ENCODE data around the gene NEURL1.
"Not testable (repeated sequence)": the region's sequence is repeated elsewhere in the genome, so short reads cannot be mapped to it uniquely, and the experiment has no call there.

Gene NEURL1

DNA sequence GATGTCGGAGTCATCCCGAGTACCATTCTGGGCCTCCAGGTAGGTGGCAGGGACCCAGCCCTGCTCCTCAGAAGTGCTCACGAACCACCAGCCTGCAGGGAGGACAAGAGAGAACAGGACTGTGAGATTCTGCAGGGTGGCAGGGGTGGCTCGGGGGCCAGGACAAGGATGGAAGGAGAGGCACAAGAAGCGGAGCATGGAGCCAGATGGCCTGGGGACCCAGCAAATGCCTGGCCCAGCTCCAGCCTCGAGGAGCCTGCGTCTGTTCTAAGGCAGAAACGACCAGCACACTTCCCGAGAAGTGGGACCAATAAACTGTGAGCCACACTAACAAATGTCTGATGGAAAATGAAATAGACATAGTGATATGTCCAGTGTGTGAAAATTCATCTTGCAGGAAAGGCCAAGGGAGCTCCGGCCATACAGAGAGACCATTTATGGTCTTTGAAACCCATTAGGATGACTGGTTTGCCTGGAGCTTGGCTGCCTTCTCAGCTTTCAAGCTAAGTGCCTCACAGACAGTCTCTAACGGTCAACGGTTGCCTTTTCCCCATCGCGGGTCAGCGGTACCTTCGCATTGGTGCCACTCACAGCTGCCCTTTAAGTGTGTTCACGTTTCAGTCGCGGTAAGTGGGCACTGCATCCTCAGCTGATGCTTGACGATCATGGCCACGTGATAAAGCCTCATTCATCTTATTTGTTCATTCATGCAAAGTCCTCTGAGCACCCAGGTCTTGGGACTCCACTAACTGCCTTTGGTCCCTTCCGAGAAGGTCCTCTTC is 133.8 kb downstream of the NEURL1 start:
- no peak for DNase-seq

DNA sequence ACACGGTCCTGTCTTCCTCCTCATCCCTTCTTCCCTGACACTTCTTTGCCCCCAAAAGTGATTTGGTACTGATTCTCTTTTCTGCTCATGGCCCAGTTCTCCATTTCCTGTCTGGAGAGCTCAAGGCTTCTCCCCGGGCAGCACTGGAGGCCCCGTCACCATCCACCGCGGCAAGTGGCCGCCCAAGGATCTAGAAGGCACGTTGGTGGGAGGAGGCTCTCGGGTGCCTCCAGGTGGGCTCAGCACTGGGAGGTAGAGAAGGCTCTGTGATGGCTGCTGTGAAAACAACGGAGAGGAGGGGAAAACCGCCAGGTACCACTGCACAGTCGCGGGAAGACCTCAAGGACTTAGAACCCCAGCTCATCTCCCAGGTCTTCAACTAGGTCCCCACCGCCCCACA is 134.4 kb downstream of the NEURL1 start:
- DNase-seq: no peak

DNA sequence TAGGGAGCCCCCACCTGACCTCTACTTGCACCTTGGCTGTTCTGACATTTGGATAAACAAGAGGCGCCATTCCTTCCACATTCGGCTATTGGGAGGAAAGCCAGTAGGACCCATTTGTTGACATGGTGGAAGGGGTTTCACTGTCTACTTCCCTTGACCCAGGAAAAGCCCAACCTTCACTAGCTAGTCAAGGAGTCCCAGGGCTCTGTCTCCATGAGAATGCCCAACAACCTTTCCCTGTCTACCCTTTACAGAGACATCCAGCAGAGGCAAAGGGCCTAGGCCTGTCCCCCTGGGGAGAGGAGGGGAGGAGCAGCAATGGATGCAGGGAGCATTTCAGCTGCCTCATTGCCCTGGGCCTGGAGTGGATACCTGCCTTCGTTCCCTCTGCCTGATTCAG is 136.1 kb downstream of the NEURL1 start:
- DNase-seq: no peak

DNA sequence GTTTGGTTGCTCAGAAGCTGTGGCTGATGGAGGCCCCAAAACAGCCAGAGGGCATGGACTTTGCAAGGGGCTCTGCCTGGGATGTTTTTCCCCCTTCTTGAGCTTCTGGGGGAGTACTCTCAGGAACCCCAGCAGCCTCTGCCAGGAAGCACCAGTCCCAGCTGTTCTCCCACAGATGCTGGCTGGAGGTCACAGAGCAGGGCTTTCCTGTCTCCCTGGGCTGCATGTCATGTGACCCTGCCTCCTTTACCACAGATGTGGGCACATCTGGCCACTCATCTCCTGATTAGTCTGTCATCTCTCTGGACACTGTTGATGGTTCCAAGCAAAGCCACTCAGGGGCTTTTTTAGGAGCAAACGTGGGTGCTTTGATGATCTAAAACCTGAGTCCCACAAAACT is 136.7 kb downstream of the NEURL1 start:
- DNase-seq: no peak

DNA sequence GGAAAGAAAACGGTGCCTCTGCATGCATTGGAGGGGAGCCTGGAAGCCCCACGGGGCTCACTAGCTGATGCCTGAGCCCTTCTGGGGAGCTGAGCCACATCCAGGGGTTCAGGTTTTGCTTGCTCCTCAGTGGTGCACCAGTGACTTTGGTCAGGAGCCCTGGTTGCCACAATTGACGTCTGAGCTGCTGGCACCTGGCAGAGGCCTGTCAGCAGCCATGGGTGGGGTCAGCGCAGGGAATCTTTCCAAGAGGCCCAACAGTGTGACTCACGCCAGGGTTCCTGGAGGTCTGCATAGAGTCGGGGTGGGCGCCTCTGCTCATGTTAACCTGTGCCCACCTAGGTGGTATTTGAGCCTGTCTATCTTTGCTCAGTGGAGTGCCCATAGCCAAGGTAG is 138.7 kb downstream of the NEURL1 start:
- no peak for DNase-seq

DNA sequence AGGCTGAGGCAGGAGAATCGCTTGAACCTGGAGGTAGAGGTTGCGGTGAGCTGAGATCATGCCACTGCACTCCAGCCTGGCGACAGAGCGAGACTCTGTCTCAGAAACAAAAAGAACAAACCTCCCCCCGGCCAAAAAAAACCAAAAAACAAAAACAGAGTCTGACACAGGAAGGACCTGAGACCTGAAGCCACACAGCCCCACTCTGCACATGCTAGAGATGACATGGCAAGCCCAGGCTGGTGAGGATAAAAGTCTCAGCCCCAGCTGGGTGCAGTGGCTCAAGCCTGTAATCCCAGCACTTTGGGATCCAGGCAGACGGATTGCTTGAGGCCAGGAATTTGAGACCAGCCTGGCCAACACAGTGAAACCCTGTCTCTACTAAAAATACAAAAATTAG is 139.4 kb downstream of the NEURL1 start:
- not testable (repeated sequence) for DNase-seq

DNA sequence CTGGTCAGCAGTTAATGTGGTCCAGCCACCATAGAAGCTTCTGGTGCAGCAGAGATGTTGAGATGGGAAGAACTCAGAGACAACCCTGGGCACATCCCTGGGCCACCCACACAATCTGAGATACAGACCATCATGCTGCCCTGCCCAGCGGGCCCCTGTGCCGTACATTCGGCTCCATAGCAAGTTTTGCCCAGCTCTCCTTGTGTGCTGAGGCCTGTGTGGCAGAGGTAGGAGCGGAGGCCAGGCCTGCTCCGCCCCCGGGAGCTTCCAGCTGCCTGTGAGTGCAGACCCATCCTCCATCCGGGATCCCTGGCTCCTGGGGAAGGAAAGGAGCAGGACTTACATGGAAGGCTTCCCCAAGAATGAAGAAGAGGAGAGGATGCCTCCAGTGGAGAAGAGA is 140.3 kb downstream of the NEURL1 start:
- DNase-seq: no peak

DNA sequence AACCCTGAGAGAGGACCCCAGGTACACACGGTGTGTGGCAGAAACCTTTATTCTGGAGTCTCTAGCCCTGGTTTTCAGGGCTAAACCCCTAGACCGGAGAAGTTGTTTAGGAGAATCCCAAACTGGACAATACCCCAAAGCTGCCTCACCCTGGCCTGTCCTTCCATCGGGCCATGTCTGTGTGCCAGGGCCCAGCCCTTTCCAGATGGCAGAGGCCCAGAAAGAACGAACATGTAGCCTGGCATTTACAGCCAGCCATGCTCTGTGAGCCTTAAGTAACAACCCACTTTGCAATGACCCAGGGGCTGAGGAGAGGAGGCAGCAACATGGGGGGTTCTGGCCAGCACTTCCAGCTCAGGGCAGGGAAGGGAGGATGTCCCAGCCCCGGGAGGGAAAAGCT is 142.1 kb downstream of the NEURL1 start:
- DNase-seq: no peak

DNA sequence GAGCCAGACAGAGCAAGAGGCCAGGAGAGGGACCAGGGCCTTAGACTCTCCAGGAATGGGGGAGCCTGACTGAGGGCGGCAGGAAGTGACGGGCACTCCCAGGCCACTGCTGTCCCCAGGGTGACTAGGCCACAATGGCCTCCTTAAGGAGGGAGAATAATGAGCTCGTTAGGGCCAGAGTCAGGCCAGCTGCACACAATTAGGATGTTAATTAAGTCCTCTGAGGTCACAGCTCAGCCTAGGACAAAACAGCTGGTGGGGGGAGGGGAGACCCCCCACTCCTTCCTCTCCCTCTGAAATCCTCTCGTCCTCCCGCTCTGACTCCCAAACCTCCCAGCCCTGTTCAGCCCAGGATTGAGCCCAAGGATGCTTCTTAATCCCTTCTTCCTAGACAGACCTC is 143.0 kb downstream of the NEURL1 start:
- no peak for DNase-seq

DNA sequence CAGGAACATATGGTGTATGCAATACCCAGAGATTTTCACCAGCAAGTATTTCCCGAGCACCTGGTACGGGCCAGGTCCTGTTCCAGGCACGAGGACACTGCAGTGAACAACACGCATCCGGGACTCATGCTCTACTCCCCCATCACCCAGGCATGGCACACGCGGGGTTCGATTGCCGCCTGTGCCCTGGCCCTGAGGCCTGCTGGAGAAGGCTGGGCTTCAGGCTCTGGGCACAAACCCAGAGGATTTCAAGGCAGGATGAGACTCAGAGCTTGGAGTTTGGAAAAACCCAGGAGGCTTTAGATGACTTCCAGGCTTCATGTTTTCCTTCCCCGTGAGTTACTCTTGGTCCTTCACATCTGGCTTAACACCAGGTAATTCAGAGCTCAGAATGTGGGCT is 143.5 kb downstream of the NEURL1 start:
- DNase-seq: no peak

DNA sequence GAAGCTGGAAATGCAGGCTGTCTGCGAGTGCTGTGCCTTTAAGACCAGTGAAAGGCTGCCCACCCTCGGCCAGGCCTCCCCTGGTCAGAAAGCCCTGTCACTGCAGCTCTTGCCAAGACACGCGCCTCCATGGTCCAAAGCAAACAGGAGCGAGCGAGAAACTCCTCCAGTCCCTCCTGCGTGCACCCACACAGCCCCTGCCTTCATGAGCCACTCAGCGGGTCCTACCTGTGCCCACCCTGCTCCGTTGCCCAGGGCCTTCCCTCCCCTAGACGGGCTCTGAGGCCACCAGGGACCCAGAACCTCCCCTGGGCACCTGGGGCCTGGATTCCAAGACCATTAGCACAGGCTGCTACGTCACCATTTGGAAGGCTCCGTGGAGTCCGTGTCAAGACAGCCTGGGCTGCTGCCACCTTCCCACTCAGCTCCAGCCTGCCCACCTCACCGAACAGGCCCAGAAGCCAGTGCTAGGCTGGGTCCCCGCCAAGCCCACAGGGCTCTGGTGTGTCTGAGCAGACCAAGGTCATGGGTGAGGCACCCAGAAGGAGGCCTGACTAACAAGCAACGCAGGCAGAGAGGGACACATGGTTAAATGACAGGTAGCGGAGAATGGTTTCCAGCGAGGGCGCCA is 144.5 kb downstream of the NEURL1 start:
- no peak for DNase-seq

DNA sequence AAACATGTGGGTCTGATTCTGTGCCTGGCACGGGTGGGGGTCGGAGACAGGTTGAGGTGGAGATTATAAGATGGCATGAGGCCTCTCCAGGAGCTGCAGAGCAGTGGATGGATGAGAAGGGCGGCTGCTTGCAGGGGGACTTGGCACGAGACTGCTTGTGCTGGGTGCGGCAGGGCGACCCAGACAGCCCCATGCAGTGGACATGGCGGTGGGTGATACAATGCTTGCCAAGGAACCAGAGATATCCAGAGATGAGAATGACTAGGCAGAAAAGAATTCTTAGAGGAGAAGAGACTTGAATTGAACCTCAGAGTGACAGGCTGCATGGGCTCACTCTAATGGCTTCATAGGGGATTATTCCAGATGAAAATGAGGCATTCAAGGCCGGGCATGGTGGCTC is 145.4 kb downstream of the NEURL1 start:
- DNase-seq: no peak

DNA sequence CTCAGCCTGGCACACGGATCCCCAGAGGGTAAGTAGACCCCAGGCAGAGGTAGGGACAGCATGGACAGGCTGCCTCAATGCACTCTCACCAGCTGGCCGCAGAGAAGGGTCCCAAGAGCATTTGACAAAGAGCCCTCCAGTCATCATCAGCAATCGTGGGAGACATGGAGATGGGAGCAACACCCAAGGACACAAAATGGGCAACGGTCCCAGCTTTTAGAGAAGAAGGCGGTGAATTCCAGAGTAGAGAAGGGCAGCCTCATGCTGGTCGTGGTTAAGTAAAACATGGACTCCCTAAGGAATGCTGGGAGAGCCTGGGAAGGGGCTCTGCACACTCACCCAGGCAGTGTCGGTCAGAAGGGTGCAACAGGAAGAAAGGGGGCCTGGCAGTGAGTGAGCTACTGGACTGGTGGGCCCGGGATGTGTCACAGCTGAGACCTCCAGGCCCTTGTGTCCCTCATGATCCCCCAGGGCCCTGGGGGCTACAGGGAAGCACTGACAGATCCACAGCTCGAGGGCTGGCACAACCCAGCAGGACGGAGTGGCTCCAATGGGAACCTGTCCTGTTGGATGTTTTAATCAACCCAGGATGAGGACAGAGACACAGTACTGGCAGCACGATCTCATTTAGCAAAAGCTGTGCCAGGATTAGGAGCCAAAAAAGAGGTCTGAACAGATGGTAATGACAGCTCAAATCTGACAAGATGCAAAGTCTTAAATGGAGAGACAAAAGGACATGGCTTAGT is 147.1 kb downstream of the NEURL1 start:
- DNase-seq: no peak

DNA sequence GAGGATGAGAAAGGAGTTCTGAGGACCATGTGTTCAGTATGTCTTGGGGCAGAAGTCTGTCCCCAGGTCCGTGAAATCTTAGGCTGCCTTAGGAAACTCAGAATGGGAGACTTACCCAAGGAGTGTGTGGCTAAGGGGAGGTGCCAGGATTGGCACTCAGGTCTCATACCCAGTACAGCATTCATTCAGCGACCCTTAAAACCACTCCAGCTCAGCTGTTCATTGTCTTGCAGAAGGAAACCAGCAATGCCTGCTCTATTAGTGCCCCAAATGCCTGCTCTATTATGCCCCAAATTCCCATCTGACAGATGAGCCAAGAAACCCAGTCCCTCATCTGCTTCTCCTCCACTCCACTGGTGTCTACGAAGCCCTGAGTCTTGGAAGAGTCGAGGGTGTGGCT is 147.8 kb downstream of the NEURL1 start:
- no peak for DNase-seq

Measured in CD4-positive, alpha-beta T cell treated with Interleukin-17A for 4 hours (primary cell).